ENCODE measurements around the gene CTPS2. TPM values are rescaled to one million over a fixed set of nuclear protein-coding genes. Genes with fewer than 3 reads are reported as not detected.
"Not testable (repeated sequence)": the region's sequence is repeated elsewhere in the genome, so short reads cannot be mapped to it uniquely, and the experiment has no call there.

CTPS2 gene
- polyA plus RNA-seq, 4 donors, result 34.6 to 37.1 (median 36.1) TPM

DNA sequence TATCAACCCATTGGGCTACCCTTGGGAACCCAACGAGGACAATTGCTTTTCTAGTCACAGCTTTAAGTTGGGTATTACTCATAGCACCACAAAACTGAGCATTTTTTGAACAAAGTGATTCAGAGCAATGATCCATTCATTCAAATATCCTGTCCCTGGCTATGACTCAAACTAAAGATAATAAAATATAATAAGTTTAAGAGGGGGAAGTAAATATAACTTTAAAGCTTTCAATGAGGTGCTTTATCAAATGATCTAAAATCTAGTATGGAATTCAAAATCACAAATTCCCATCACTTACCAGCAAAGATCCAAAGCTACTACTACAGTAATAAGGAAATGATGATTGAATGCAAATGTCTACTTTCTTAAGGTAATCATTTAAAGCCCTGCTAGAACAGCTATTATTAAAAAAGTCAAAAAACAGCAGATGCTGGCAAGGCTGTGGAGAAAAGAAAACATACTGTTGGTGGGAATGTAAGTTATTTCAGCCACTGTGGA lies 102.3 kb downstream of the CTPS2 start:
- no peak for DNase-seq (ENCODE audit: low read depth in 4 of 4, low spot score in 3 of 4)

- no peak for DNase-seq (ENCODE audit: low read depth in 4 of 4, low spot score in 3 of 4)
Observed at GRCh38 chrX:16606142-16606720, 106.2 kb downstream of the CTPS2 start.

DNA sequence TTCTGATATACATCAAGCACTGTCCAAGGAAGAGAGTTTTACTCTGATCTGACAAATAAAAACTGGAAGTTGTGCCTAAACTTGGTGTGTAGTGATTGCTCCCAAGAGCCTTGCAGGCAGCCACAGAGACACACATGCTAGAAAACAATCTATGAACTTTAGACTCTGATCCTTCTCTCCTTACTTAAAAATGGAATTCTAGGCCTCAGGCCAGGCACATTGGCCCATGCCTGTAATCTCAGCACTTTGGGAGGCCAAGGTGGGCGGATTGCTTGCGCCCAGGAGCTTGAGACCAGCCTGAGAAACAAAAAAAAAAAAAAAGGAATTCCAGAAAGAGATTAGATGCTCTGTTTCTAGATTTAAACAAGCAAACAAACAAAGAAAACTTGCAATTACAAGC lies 108.1 kb downstream of the CTPS2 start:
- DNase-seq (ENCODE audit: low read depth in 4 of 4, low spot score in 3 of 4), result no peak

DNA sequence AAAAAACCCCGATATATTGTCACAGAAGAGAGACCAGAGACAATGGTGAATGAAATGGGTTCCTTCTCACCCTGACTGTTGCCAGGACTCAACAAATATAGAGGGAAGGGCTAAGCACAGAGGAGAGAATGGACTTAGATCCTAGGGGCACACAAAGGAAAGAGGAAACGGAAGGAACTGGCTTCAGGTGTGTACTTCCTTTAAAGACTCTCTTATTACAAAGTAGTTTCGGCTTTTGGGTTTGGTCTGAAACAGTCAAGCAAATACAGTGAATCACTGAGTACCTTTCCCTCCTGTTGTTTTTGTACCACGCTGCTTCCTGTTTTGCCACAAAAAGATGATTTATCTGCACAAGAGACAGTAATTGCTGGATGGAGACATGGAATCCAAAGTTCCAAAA lies 108.6 kb downstream of the CTPS2 start:
- DNase-seq (ENCODE audit: low read depth in 4 of 4, low spot score in 3 of 4), result no peak

GRCh38 chrX:16603235-16603634 lies 109.2 kb downstream of the CTPS2 start:
- DNase-seq (ENCODE audit: low read depth in 4 of 4, low spot score in 3 of 4), result not testable (repeated sequence)

DNA sequence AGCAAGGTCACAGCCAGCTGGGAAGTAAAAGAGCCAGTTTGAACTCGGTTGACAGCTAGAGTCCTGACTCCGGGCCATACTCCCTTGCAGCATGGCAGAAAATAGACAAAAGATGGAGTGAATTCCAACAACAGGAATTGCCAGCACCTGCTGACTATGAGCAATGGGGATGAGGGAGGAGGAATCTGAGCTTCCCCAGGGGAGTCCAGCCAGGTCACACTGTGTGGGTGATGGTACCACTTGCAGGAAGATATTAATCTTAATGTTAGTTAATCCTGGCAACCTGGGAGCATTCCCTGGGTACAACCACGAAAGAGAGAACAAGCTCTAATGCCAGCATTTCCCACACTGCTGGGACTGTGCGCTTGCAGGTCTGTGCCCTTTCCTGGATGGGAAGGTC lies 110.6 kb downstream of the CTPS2 start:
- no peak for DNase-seq (ENCODE audit: low read depth in 4 of 4, low spot score in 3 of 4)

GRCh38 chrX:16594490-16594889 lies 118.0 kb downstream of the CTPS2 start:
- no peak for DNase-seq (ENCODE audit: low read depth in 4 of 4, low spot score in 3 of 4)

DNA sequence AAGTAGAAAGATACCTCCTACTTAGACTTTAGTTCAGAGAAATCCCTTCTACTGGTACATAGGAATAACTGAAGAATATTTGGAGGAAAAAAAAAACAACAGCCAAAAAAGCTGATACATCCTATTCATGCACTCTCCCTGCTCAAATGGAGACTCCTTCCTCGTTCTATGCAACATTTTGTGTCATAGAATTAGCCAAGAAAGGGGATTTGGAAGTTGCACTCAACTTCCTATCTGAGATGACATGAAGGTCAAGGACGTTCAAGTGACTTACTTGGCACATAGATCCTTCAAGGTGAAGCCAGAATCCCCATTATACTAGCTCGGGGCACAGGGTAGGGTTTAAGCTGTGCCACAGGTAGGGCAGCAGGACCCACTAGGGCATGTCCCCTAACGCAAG lies 118.7 kb downstream of the CTPS2 start:
- no peak for DNase-seq (ENCODE audit: low read depth in 4 of 4, low spot score in 3 of 4)

DNA sequence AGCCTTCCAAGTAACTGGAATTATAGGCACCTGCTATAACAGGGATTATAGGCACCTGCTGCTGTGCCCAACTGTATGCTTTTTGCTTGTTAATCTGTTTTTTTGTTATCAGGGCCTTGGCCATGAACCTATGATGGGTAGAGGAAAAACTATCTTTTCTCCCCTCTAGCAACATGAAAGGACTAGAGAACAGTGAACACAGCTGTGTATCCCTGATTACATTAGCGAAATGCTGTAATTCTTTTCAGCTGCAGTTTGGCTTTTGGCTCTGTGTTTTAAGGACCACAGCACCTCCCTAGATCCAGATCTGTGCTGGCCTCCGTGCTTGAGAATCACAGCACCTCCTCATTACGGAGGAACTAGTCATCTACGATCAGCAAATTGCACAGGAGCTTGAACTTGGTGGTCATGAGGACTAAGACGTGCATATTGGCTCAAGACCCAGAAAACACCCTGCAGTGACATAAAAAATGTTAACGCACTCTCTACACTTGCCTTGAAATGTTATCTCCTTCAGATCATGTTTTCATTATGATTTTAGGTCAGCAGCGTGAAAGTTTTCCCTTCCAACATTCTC lies 120.2 kb downstream of the CTPS2 start:
- DNase-seq (ENCODE audit: low read depth in 4 of 4, low spot score in 3 of 4), result no peak

DNA sequence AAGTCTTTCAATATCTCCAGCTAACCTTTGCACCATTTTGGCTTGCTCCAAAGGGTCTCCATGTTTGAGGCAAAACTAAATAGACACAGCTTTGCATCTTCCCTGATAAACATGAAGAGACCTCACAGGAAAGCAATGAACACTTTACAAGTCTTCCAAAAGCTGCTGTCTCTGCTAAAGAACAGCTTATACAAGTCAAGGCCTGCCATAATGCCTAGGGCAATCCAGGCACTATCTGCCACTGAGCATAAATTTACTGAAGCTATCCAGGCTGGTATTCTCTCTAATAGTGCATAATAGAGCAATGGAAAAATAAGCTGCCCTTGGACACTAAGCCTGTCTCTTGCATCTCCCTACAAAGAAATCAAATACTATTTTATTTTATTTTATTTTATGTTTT lies 122.6 kb downstream of the CTPS2 start:
- no peak for DNase-seq (ENCODE audit: low read depth in 4 of 4, low spot score in 3 of 4)

GRCh38 chrX:16589211-16589610 lies 123.3 kb downstream of the CTPS2 start:
- no peak for DNase-seq (ENCODE audit: low read depth in 4 of 4, low spot score in 3 of 4)

DNA sequence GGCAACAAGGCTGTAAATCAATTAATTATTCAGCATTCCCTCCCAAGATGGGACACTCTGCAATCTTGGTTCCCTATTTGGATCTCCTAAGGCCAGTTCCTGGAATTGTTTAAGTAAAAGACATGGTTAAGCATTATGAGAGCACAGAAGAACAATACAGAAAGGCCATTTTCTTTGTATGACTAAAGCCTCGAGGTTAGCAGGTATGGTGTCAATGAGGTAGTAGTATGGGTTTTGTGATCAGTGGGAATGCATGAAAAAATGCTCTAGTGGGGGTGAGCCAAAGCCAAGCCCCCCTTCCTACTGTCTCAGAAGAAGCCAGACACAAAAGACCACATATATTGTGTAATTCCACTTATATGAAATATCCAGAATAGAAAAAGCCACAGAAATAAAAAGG lies 124.2 kb downstream of the CTPS2 start:
- no peak for DNase-seq (ENCODE audit: low read depth in 4 of 4, low spot score in 3 of 4)

- no peak for DNase-seq (ENCODE audit: low read depth in 4 of 4, low spot score in 3 of 4)
Observed at GRCh38 chrX:16587836-16588235, 124.6 kb downstream of the CTPS2 start.

- DNase-seq (ENCODE audit: low read depth in 4 of 4, low spot score in 3 of 4), result no peak
Observed at GRCh38 chrX:16586377-16587112, 125.9 kb downstream of the CTPS2 start.

GRCh38 chrX:16585486-16586376 lies 126.7 kb downstream of the CTPS2 start:
- no peak for DNase-seq (ENCODE audit: low read depth in 4 of 4, low spot score in 3 of 4)

- not testable (repeated sequence) for DNase-seq (ENCODE audit: low read depth in 4 of 4, low spot score in 3 of 4)
Observed at GRCh38 chrX:16580004-16580797, 132.3 kb downstream of the CTPS2 start.

GRCh38 chrX:16579517-16579916 lies 133.0 kb downstream of the CTPS2 start:
- no peak for DNase-seq (ENCODE audit: low read depth in 4 of 4, low spot score in 3 of 4)

DNA sequence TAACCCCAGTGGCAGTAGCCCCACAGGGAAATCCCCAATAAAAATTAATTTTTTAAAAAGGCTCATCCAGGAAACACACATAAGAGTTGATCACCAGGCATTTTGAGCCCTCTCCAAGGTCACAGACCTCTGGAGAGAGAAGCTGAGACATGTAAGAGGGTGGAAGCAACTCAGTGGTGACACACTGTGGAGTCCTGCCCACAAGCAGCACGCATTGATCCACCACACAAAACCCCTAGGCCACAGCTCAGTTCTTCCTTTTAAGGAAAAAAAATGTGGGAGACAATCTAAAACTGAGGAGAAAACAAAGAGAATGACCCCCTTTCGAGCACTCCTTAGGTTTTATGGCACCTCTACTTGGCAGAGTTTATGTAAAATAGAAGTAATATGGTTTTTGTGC lies 134.3 kb downstream of the CTPS2 start:
- no peak for DNase-seq (ENCODE audit: low read depth in 4 of 4, low spot score in 3 of 4)

GRCh38 chrX:16577483-16578029 lies 134.9 kb downstream of the CTPS2 start:
- DNase-seq (ENCODE audit: low read depth in 4 of 4, low spot score in 3 of 4), result no peak

GRCh38 chrX:16575388-16575787 lies 137.1 kb downstream of the CTPS2 start:
- not testable (repeated sequence) for DNase-seq (ENCODE audit: low read depth in 4 of 4, low spot score in 3 of 4)
